GM19455 (cell line): Measurements from ENCODE around the gene ST8SIA1.
"Not testable (repeated sequence)": the region's sequence is repeated elsewhere in the genome, so short reads cannot be mapped to it uniquely, and the experiment has no call there.

ENCODE experiments used
- ATAC-seq: cut with Tn5 transposase; IDR thresholded peaks from one replicate; pipeline ENCODE4 v1.9.1; 2021; ENCODE audit not compliant: unreplicated experiment

The ST8SIA1 gene

GRCh38 chr12:22188431-22188830, 146.1 kb downstream of the ST8SIA1 start:
- no peak for ATAC-seq

- ATAC-seq = no peak
Observed at GRCh38 chr12:22180705-22181104, 153.8 kb downstream of the ST8SIA1 start.

GRCh38 chr12:22173177-22173576, 161.3 kb downstream of the ST8SIA1 start:
- no peak for ATAC-seq

GRCh38 chr12:22172501-22172900, 162.0 kb downstream of the ST8SIA1 start:
- no peak for ATAC-seq

- ATAC-seq = no peak
Observed at GRCh38 chr12:22169376-22169775, 165.1 kb downstream of the ST8SIA1 start.

- ATAC-seq = no peak
Observed at GRCh38 chr12:22164139-22164538, 170.4 kb downstream of the ST8SIA1 start.

GRCh38 chr12:22163594-22163993, 170.9 kb downstream of the ST8SIA1 start:
- ATAC-seq = no peak

- no peak for ATAC-seq
Observed at GRCh38 chr12:22160396-22161003, 174.0 kb downstream of the ST8SIA1 start.

GRCh38 chr12:22149286-22149685, 185.2 kb downstream of the ST8SIA1 start:
- not testable (repeated sequence) for ATAC-seq

- not testable (repeated sequence) for ATAC-seq
Observed at GRCh38 chr12:22146686-22147085, 187.8 kb downstream of the ST8SIA1 start.
